H7 (cell line): ENCODE results near the gene ZNF853. TPM values are rescaled to one million over a fixed set of nuclear protein-coding genes. Genes with fewer than 3 reads are reported as not detected.
"Not testable (repeated sequence)": the region's sequence is repeated elsewhere in the genome, so short reads cannot be mapped to it uniquely, and the experiment has no call there.

ENCODE experiments used
- DNase-seq: peaks from one replicate; pipeline ENCODE4 v3.0.0; 2012
- H3K27me3 ChIP-seq: 2 replicates; pipeline ENCODE4 v1.6.0; 2011; ENCODE audit warnings: mild to moderate bottlenecking, low read length; ENCODE audit not compliant: control insufficient read depth, insufficient read depth
- H3K36me3 ChIP-seq: replicated peaks from 2 replicates; pipeline ENCODE4 v1.5.1; 2011; ENCODE audit warnings: low read length; ENCODE audit not compliant: control insufficient read depth, insufficient read depth
- H3K4me3 ChIP-seq: 2 replicates; pipeline ENCODE4 v1.5.1; 2011; ENCODE audit warnings: low read depth, mild to moderate bottlenecking, control low read depth, low read length, moderate library complexity; ENCODE audit not compliant: insufficient read depth
- total RNA-seq: library from RNA; depleted of rRNA; stranded (reverse); fragments of >200 nt; shearing (Covaris generic); gene quantifications from 2 replicates; pipeline ENCODE4 v1.2.3, GENCODE V29; 2014

ZNF853 gene
- total RNA-seq, 1 experiment from 2014 or later, result 6.5 TPM

DNA sequence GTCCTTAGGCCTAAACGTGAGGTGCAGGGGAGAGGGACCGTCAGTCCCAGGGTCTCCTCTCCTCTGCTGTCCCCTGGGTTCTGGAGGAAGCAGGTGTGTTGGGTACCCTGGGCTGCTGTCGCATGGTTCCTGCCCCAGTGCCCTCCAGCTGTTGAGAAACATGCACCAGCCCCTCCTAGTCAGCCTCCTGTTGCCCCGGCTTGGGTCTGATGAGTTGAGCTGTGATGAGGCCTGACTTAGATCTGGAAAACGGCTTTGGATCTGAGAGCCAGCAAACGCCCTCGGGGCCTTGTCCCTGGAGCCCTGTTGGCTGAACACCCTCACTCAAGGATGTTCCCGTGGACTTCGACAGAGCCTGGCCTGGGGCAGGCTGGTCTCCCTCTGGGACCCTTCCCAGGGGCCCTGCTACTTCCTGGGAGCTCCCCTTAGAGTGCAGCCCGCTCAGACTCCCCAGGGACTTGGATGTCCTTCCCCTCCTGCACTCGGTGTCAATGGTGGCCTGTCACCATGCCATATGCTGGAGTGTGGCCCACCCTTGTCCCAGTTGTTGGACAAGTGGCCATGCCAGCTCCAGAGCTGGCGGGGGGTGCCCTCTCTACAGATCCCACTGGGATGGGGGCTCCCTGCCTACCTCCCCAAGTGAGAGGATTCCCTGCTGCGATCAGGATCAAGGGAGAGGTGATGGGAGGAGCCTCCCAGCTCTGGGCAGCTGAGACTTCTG lies 34.0 kb downstream of the ZNF853 start:
- Histone ChIP-seq H3K27me3 (no peaks in the 10 kb centered on the region), H3K36me3 (no peaks in the 10 kb centered on the region), H3K4me3 (no peak overlapping the region)
- DNase-seq, result peak; percentile 41

DNA sequence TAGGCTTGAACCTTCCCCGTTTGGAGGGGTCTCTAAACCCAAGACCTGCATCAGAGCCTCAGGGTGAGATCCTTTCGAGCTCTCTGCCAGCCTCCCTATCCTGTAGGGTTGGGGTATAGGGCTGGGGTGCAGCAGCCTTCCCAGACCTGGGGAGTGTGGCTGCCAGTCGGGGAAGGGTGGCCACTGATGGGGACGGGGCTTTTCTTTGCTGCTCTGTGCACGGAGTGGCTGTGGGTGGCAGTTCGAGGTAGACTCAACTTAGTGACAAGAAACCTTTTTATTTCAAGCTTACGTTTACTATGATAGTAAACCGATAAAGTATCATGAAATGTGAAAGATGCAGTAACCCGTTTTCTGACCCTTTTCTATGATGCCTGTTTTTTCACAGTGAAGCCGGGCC lies 34.7 kb downstream of the ZNF853 start:
- H3K27me3 ChIP-seq, result no peaks in the 10 kb centered on the region
- no peaks in the 10 kb centered on the region for H3K36me3 ChIP-seq
- H3K4me3 ChIP-seq, result no peak overlapping the region
- DNase-seq, result no peak

DNA sequence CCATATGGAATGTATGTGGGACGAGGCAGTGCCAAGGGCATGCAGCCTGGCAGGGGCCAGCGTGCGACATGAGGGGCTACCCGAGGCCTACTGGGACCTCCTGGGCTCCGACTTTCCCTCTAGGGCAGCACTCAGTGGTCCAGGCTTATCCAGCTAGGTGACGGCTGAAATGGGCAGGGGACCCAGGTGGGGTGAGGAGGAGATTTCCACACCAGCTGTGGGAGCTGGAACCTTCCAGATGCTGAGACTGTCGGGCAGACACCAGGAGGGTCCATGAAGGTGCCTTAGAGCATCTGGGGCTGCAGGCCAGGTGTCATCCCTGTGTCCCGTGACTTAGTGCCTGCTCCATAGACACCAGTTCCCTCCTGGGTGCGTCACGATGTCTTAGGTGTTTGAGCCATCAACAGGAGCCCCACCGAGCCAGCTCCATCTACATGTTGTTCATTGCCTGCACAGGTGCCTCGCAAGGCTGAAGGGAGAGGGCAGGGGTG lies 35.2 kb downstream of the ZNF853 start:
- Histone ChIP-seq H3K36me3 (no peaks in the 10 kb centered on the region), H3K4me3 (no peak overlapping the region)
- peak; percentile 37 for DNase-seq

DNA sequence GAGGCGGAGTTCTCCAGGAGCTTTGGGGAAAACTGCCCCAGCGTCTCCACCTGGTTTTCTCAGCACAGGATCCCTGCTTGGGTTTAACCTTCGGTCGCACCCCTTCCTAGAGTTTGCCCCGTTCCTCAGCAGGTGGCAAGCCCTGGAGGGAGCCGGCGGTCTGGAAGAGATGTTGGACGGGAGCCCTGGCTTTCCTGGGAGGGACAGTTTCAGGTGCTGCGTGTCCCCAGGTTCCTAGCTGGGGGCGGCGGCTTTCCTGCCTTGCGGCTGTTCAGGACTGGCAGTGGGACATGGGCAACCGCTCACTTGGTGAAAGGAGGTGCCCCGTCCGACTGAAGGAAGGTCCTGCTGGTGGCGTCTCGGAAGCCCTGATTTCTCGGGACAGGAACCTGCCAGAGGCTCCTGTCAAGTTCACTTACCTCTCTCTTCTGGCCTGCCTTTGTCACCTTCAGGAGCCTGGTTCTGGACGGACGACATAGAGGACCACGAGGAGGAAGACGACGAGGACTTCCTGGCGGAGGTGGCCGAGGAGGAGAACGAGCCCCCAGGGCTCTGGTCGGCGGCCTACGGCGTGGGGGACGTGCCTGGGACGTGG lies 36.5 kb downstream of the ZNF853 start:
- H3K4me3 ChIP-seq, result no peak overlapping the region
- no peaks in the 10 kb centered on the region for H3K36me3 ChIP-seq
- H3K27me3 ChIP-seq, result no peaks in the 10 kb centered on the region
- peak; percentile 30 for DNase-seq

More for the DNA sequence above, 35.2 kb downstream of the ZNF853 start:
- H3K27me3 ChIP-seq, result no peaks in the 10 kb centered on the region

DNA sequence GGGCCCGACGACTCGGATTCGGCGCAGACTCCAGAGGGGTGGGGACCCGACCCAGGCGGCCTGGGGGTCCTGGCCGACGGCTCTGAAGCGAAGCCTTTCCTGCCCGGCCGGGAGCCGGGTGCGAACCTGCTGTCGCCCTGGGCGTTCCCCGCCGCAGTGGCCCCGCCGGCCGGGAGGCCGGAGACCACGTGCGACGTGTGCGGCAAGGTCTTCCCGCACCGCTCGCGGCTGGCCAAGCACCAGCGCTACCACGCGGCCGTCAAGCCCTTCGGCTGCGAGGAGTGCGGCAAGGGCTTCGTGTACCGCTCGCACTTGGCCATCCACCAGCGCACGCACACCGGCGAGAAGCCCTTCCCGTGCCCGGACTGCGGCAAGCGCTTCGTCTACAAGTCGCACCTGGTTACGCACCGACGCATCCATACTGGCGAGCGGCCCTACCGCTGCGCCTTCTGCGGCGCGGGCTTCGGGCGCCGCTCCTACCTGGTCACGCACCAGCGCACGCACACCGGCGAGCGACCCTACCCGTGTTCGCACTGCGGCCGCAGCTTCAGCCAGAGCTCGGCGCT lies 37.1 kb downstream of the ZNF853 start:
- DNase-seq, result peak; percentile 64
- no peaks in the 10 kb centered on the region for H3K36me3 ChIP-seq
- no peak overlapping the region for H3K4me3 ChIP-seq
- H3K27me3 ChIP-seq, result no peaks in the 10 kb centered on the region

DNA sequence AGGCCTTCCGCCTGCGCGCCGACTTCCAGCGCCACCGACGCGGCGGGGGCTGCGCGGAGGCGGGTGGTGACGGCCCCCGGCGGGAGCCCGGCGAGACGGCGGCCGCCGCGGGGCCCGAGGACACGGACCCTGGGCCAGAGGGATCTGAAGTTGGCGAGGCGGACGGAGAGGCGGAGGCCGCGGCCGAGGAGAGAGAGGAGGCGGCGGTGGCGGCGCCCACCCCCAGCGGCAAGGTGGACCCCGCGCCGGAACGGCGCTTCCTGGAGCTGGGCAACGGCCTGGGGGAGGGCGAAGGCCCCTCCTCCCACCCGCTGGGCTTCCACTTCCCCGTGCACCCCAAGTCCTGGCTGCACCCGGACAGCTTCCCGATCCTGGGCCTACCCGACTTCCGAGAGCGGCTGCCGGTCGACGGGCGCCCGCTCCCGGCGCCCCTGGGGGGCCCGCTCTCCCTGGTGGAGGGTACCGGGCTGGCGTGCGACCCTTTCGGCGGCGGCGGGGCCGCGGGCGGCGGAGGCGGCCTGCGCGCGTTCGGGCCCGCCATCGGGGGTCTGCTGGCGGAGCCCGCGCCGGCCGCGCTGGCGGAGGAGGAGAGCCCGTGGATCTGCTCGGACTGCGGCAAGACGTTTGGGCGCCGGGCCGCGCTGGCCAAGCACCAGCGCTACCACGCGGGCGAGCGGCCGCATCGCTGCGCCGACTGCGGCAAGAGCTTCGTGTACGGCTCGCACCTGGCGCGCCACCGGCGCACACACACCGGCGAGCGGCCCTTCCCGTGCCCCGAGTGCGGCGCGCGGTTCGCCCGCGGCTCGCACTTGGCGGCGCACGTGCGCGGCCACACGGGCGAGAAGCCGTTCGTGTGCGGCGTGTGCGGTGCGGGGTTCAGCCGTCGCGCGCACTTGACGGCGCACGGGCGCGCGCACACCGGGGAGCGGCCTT lies 37.9 kb downstream of the ZNF853 start:
- Histone ChIP-seq H3K4me3 (no peak overlapping the region), H3K36me3 (no peaks in the 10 kb centered on the region), H3K27me3 (no peaks in the 10 kb centered on the region)
- DNase-seq, result peak; percentile 65

DNA sequence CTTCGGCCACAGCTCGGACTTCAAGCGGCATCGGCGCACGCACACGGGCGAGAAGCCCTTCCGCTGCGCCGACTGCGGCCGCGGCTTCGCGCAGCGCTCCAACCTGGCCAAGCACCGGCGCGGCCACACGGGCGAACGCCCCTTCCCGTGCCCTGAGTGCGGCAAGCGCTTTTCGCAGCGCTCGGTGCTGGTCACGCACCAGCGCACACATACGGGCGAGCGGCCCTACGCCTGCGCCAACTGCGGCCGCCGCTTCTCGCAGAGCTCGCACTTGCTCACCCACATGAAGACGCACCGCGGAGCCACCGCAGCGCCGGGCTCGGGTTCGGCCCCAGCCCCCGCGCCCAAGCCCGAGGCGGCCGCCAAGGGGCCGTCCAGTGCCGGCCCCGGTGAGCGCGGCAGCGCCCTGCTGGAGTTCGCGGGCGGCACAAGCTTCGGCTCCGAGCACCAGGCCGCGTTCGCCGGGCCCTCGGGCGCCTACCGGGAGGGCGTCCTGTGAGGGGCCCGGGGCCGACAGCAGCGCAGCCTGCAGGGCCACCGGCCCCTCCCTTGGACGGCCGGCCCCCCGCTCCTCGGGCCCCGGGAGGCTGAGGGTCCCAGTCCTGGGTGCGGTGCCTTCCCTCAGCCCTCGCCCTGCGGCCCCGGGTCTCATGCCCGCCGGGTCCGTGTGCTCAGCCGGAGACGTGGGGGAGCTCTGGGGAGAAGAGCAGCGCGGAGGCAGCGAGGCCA lies 38.9 kb downstream of the ZNF853 start:
- Histone ChIP-seq H3K4me3 (no peak overlapping the region), H3K36me3 (no peaks in the 10 kb centered on the region), H3K27me3 (no peaks in the 10 kb centered on the region)
- peak; percentile 66 for DNase-seq

DNA sequence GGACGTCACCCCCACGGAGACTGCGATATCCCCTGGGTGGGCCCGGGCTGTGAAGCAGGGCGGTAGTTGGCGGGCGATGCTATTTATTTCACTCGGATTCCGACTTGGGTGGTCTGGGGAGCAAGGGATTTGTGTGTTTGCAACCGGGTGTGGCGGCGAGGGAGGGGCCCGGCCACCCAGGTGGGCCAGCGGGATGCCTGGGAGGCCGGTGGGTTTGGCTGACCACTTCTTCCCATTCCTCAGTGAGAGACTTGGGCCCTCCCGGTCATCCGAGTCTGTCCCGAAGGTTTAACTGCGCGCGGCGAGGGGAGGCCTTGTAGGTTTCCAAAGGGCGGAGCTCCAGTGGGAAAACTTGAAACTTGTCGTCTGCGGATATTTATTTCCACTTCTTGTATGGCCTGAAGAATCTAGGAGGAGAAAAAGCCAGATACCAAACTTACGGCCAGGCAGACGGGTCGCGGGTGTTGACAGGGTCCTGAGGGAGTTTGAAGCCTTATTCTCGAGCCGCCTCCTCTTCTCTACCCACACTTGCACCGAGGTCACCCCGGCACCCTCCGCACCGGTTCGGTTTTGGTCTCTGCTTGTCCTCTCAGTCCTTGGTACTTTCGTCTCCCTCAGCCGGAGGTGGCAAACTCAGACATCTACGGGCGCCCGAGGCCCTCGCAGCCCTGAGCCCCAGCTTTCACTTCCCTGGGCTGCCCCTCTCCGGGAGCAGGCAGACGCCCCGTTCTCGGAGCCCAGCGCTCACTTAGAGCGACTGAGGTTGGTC lies 39.6 kb downstream of the ZNF853 start:
- no peaks in the 10 kb centered on the region for H3K36me3 ChIP-seq
- H3K27me3 ChIP-seq, result no peaks in the 10 kb centered on the region
- no peak overlapping the region for H3K4me3 ChIP-seq
- peak; percentile 47 for DNase-seq

DNA sequence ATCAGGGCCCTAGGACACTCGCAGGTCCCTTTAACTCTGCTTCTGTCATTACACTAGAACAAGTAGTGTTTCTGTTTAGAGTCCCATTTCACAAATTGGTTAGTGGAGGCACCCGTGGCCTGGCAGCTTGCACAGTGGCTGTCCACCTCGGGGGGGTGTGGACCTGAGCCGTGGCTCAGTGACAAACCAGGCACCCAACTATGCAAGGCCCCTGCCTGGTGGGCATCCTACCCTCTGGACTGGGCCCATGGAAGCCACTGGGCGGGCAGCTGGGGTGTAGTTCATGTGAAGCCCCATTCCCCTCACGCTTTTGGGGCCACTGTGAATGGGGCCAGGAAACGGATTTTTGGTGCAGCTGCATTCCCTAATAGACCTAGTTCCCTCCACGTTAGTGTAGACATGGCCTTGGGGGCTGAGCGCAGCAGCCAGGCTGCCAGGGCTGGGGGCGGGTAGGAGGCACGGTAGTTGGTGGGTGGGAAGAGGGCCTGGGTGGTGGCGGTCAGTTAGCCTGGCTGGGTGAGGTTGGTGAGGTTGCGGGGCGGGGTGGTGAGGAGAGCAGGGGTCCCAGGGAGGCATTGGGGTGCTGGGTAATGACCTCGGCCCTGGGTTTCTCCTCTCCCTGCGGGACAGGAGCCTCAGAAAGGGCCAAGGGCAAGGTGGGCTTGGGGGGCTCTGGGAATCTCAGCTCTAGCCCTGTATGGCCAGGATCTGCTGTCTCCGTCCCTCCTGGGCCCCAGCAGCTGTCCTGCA lies 40.4 kb downstream of the ZNF853 start:
- H3K4me3 ChIP-seq, result no peak overlapping the region
- no peaks in the 10 kb centered on the region for H3K36me3 ChIP-seq
- DNase-seq, result peak; percentile 53
- H3K27me3 ChIP-seq, result no peaks in the 10 kb centered on the region

DNA sequence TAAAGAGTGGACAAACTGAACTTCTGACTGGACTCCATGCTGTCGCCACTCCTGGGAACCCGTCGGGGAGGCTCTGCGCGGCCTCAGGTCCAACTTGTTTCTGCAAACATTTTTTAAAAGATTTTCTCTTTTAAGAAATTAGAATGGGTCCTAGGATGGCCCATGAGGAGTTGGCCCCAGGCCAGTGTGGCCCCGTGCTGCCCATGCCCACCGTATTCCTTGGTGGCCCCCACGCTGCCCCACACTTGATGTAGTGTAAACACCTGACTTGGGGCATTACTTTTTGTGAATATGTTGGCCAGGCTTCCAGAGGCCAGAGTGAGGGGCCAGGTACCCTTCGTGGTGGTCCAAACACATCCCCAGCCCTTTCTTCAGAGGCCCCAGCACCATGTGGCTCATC lies 41.0 kb downstream of the ZNF853 start:
- Histone ChIP-seq H3K27me3 (no peaks in the 10 kb centered on the region), H3K36me3 (no peaks in the 10 kb centered on the region), H3K4me3 (no peak overlapping the region)
- peak; percentile 20 for DNase-seq

DNA sequence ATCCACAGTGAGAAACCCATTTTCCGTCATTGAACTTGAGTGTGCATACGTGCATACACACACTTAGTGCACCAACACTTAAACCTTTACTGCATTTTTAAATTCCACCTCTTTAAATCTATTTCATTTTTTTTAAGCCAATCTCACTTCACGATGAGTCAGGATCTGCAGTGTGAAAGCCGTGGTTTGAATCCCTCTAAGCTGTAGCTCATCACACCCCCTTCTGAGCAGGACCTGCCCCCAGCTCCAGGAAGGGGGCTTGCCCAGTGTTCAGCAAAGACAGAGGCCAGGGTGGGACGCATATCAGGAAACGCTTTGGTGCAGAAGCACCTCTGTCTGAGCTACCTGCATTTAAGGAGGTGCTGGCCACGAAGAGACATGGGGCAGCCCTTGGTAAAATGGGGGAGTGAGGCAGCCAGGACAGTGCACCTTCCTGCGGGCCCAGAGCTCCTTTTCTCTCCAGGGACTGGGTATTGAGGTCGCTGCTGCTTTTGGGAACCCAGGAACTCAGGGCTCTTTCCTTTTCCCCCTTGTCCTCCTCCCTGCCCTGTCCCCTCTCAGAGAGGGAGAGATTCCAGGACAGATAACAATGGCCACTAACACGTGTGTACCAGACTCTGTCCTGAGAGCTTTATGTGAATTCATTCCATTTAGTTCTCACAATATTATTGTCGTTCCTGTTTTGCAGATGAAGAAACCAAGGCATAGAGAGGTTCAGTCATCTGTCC lies 43.4 kb downstream of the ZNF853 start:
- no peaks in the 10 kb centered on the region for H3K27me3 ChIP-seq
- no peaks in the 10 kb centered on the region for H3K36me3 ChIP-seq
- peak; percentile 40 for DNase-seq
- no peak overlapping the region for H3K4me3 ChIP-seq

DNA sequence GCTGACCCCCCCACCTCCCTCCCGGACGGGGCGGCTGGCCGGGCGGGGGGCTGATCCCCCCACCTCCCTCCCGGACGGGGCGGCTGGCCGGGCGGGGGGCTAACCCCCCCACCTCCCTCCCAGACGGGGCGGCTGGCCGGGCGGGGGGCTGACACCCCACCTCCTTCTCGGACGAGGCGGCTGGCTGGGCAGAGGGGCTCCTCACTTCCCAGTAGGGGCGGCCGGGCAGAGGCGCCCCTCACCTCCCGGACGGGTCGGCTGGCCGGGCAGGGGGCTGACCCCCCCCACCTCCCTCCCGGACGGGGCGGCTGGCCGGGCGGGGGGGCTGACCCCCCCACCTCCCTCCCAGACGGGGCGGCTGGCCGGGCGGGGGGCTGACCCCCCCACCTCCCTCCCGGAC lies 55.4 kb downstream of the ZNF853 start:
- not testable (repeated sequence) for H3K36me3 ChIP-seq, H3K27me3 ChIP-seq, H3K4me3 ChIP-seq, DNase-seq
